HG02870 (cell line): ENCODE results near the gene HCAR2.
"Not testable (repeated sequence)": the region's sequence is repeated elsewhere in the genome, so short reads cannot be mapped to it uniquely, and the experiment has no call there.

ENCODE experiments used
- ATAC-seq: cut with Tn5 transposase; IDR thresholded peaks from one replicate; pipeline ENCODE4 v1.9.1; 2021; ENCODE audit warnings: mild to moderate bottlenecking, moderate library complexity; ENCODE audit not compliant: unreplicated experiment

Gene HCAR2

DNA sequence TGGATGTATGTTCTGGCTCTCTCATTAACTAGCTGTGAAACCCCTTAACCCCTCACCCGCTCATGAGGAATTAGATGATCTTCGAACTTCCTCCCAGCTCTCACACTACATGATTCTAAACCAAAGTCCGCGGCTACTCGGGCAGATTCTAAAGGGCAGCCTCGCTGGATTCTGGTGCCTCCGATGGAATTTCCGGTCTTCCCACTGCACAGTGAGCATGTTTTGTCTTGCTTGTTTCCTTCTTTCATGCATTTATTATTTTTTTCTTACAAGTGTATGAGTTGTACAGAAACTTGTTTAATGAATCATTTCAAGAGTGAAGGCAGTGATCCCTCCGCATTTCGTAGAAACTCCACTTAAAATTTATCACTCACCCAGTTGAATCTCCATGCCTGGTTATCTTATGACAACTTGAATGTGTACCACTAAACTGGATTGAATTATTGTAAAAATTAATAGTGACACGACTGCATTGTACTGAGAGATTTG, 17.9 kb upstream of the HCAR2 start:
- no peak for ATAC-seq

DNA sequence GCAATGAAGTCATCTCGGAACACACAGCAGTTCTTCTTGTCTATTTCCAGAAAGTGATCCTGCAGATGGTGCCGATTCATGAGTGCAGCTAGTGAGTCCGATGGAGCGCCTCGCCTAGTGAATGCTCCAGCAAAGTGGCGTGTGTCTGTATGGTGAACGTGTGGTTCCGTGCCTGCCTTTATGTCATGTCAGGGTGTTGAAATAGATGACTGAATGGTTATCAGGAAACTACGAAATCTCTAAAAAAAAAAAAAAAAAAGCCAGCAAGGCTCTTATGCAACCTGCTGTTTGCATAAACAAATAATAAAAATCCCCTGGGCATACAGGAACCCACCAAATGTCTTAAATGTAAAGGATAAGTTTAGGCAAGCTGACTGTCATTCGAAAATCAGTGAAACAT, 13.5 kb upstream of the HCAR2 start, which contains the start of gene HCAR3:
Gene HCAR3, minus strand, starts transcription at position 154 of the 400 bp plus-strand sequence. Its CDS starts 74 bp downstream, at position 80.
- not testable (repeated sequence) for ATAC-seq

DNA sequence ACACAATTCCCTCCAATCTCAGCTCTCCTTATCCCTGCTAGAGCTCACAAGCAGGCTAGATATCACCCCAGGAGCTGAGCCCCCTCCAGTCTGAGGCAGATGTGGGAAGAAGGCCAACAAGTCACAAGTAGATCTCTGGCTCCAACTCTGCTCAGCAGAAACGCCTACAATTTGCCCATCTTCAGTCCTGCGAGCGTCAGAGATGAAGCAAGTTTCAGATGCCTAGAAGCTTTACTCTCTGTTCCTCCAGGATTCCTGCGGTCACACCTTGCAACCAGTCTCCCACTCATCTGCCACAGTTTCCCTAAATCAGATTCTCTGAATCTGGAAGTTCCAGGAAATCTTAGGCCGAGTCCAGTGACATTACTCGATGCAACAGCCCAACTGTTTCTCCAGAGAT, 12.1 kb upstream of the HCAR2 start:
- ATAC-seq: not testable (repeated sequence)

DNA sequence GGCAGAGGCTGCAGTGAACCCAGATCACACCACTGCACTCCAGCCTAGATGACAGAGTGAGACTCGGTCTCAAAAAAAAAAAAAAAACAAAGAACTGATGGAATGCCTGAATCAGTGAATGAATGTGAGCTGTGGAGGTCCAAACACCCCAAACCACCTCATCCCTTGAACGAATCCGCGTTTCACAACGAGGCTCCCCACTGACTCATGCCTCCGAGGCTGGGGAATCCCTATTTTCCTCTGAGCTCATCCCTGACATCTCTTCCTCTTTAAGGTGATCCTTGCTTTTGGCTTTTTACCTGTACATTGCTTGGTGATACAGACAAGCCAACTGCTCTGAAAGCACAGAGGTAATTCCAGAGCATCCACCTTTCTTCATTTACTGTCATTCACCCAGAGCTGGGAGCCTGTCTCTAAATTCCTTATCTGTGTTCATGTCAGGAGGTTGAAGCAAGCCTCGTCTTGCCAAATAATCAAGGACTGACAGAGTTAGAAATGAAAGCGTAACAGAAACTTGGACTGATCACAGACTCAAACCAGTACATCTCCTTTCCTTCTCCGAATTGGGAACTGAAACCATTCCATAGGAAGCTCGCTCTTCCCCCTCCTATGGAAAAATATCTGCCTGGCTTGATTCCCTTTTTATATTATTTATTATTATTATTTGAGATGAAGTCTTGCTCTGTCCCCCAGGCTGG, 10.5 kb upstream of the HCAR2 start:
- ATAC-seq: not testable (repeated sequence)

DNA sequence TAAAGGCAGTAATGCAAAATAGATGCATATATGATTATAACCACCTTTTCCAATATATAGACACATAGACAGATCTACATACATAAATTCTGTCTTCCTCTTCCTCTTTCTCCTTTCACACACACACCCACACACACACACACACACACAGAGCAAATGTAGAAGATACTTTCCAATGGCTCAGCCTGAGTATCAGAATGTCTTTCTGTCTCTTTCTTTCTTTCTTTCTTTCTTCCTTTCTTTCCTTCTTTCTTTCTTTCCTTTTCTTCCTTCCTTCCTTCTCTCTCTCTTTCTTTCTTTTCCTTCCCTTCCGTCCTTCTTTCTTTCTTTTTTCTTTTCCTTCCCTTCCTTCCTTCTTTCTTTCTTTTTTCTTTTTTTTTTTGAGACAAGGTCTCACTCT, 8.1 kb upstream of the HCAR2 start:
- ATAC-seq: not testable (repeated sequence)

DNA sequence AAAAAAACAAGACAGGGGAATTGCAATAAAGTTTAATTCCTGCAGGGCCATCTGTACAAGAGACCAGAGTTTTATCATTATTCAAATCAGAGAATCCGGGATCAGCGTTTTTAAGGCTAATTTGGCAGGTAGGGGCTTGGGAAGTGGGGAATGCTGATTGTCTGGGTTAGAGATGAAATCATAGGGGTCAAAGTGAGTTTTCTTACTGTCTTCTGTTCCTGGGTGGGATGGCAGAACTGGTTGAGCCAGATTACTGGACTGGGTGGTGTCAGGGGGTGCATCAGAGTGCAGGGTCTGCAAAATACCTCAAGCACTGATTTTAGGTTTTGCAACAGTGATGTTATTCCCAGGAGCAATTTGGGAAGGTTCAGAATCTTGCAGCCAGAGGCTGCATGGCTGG, 7.2 kb upstream of the HCAR2 start:
- not testable (repeated sequence) for ATAC-seq

DNA sequence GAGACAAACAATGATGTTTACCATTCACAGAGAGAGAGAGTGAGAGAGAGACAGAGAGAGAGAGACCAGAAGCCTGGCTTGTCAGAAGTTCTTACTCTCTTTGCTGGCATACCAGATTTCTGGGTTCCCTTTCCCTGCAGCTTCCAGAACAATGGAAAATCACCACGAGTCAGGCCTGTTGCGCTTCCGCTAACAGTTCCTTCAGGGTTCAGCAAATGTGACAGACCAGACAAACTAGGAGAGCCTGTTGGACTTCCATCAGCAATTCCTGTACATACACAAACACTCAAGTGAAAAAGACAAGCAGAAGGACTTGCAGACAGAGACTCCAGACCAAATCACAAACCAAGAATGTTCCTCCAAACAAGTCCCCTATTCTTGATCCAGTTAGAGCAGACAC, 6.1 kb upstream of the HCAR2 start:
- not testable (repeated sequence) for ATAC-seq

DNA sequence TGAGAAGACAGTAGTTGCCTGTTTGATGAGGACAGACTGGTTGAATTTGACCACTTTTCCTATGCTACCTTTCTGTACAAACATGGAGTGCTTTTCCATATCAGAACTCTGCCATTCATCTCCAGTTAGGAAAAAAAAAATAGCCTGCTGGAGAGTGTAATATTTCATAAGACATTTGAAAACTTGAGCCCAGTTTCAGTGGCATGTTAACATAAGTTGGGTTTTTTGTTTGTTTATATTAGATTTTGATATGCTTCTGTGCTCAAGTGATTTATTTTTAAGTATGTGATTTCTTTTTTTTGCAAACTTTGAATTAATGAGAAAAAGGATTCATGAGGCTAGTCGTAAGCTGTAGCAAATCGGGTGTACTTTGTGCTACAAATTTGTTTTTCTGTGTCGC, 684 bp upstream of the HCAR2 start:
- not testable (repeated sequence) for ATAC-seq

DNA sequence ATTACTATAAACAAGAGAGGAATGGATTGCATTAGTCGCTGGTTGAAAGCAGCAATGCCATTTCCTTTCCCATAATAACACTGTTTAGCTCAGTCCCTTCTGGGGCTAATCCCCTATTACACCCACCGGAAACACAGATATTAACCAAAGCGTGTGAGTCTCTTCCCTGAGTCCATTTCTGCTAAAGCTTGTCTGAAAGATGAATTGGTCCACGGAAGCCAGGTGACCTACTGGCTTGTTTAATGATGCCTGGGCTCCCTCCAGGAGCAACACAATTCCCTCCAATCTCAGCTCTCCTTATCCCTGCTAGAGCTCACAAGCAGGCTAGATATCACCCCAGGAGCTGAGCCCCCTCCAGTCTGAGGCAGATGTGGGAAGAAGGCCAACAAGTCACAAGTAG, 1.7 kb downstream of the HCAR2 start:
- not testable (repeated sequence) for ATAC-seq

DNA sequence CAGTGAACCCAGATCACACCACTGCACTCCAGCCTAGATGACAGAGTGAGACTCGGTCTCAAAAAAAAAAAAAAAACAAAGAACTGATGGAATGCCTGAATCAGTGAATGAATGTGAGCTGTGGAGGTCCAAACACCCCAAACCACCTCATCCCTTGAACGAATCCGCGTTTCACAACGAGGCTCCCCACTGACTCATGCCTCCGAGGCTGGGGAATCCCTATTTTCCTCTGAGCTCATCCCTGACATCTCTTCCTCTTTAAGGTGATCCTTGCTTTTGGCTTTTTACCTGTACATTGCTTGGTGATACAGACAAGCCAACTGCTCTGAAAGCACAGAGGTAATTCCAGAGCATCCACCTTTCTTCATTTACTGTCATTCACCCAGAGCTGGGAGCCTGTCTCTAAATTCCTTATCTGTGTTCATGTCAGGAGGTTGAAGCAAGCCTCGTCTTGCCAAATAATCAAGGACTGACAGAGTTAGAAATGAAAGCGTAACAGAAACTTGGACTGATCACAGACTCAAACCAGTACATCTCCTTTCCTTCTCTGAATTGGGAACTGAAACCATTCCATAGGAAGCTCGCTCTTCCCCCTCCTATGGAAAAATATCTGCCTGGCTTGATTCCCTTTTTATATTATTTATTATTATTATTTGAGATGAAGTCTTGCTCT, 3.0 kb downstream of the HCAR2 start:
- ATAC-seq: not testable (repeated sequence)

DNA sequence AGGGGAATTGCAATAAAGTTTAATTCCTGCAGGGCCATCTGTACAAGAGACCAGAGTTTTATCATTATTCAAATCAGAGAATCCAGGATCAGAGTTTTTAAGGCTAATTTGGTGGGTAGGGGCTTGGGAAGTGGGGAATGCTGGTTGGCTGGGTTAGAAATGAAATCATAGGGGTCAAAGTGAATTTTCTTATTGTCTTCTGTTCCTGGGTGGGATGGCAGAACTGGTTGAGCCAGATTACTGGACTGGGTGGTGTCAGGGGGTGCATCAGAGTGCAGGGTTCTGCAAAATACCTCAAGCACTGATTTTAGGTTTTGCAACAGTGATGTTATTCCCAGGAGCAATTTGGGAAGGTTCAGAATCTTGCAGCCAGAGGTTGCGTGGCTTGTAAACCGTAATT, 6.2 kb downstream of the HCAR2 start:
- ATAC-seq: not testable (repeated sequence)

DNA sequence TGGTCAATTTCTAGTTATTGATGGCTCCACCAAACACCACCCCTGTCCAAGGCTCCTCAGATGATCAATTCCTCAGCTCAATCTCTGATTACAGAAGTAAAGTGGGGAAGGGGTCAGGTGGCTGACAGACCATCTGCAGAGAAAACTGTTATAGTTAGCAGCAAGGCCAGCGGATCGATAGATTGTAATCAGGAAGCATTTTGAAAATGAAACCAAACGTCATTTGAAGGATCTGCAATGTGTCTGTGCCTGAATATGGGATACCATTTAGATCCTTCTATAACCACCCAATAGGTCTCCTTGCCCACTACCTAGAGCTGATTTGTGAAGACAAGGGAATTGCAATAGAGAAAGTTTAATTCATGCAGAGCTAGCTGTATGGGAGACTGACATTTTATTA, 11.6 kb downstream of the HCAR2 start:
- no peak for ATAC-seq

DNA sequence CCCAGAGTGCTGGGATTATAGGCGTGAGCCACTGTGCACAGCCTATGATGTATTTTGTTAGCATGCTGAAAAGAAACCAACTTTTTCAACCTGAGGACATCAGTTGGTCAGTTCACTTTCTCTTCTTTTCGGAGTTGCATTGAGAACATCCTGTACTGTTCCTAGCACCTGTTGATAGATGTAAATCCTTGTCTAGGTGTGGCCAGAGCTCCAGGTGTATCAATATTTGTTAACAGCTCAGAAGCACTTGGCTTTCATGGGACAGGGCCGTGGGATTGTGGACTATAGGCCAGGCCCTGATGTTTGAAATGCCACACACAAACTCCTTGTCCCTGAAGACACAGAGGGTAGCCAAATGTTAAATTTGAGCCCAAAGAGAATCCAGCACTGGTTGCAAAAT, 14.9 kb downstream of the HCAR2 start:
- no peak for ATAC-seq

DNA sequence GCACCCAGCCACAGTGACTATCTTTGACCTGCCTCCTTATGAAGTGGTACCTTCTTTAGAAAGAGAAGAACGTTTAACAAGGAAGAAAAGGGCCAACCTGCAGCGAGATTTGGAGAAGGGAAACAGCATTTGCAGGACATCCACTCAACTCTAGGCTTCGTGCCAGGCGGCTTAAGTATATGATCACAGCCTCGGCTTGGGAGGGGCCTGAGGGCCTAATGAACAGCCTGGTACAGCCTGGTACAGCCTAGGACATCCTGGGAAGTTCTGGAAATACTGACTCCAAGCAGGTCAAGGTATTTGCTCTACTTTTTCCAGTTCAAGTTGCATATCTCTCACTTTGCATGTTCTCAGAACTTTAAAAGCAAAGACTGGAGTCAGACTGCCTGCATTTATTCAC, 16.1 kb downstream of the HCAR2 start:
- no peak for ATAC-seq

DNA sequence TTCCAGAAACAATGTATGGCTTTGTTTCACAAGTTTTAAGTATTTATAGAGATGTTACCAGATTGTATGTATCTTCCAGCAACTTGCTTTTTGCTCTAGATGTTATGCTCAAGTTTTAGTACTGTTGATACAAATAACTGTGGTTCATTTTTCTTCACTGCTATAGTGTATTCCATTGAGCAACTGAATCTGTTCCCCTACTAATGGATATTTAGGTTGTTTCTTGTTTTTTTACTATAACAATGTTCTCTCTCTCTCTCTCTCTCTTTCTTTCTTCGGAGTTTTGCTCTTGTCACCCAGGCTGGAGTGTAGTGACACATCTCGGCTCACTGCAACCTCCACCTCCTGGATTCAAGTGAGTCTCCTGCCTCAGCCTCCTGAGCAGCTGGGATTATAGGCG, 16.6 kb downstream of the HCAR2 start:
- no peak for ATAC-seq

DNA sequence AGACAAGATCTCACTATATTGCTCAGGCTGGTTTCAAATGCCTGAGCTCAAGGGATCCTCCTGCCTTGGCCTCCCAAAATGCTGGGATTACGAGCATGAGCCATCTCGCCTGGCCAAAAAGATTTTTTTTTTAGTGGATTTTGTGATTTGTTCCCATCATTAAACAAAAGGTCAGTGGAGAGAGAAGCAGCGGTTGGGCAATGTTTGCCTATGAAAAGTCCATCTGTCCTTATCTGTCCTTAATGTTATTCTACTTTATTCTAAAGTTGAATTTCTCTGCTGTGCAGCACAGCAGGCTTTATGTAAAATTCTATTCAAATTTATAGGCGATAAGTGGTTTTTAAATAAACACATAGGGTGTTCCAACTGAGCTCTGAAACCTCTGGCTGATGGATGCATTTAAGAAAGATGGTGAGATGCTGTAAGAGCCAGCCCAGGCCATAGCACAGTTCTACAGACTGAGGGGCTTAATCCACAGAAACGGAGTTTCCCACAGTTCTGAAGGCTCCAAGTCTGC, 18.8 kb downstream of the HCAR2 start:
- ATAC-seq: no peak

DNA sequence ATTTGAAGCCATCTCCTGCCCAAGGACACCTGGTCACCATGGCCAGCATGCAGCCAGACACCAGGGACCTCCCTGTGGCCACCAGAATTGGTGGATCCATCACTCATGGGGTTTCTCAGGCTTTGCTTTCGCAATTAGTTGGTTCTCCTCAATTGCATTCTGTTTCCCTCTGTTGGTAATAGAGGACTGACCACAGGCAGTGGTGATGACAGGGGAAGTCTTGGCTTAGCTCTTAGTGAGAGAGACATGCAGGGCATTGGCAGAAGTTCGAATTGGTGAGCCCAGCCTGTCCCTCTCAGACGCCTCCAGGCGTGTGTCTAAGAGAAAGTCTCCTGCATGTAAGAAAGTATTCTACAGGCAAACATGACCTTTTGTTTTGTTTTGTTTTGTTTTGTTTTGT, 21.3 kb downstream of the HCAR2 start:
- ATAC-seq: no peak

DNA sequence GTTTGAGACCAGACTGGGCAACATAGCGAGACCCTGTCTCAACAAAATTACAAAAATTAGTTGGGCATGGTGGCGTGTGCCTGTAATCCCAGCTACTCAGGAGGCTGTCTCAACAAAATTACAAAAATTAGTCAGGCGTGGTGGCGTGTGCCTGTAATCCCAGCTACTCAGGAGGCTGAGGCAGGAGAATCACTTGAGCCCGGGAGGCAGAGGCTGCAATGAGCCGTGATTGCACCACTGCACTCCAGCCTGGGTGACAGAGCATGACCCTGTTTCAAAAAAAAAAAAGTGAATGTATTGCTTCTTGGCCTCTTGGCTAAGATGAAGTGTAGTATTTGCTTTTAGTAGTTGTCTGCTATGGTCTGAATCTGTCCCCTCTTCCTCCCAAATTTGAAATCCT, 22.2 kb downstream of the HCAR2 start:
- not testable (repeated sequence) for ATAC-seq

DNA sequence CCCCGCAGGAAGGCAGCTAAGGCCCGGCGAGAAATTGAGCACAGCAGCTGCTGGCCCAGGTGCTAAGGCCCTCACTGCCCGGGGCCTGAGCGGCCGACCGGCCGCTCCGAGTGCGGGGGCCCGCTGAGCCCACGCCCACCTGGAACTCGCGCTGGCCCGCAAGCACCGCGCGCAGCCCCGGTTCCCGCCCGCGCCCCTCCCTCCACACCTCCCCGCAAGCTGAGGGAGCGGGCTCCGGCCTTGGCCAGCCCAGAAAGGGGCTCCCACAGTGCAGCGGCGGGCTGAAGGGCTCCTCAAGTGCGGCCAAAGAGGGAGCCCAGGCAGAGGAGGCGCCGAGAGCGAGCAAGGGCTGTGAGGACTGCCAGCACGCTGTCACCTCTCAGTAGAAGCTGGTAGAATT, 26.4 kb downstream of the HCAR2 start:
- not testable (repeated sequence) for ATAC-seq

DNA sequence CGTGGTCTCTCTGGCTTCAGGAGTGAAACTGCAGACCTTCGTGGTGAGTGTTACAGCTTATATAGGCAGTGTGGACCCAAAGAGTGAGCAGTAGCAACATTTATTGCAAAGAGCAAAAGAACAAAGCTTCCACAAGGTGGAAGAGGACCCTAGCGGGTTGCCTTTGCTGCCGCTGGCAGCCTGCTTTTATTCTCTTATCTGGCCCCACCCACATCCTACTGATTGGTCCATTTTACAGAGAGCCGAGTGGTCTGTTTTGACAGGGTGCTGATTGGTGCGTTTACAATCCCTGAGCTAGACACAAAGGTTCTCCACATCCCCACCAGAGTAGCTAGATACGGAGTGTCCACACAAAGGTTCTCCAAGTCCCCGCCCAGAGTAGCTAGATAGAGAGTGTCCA, 27.1 kb downstream of the HCAR2 start:
- not testable (repeated sequence) for ATAC-seq

DNA sequence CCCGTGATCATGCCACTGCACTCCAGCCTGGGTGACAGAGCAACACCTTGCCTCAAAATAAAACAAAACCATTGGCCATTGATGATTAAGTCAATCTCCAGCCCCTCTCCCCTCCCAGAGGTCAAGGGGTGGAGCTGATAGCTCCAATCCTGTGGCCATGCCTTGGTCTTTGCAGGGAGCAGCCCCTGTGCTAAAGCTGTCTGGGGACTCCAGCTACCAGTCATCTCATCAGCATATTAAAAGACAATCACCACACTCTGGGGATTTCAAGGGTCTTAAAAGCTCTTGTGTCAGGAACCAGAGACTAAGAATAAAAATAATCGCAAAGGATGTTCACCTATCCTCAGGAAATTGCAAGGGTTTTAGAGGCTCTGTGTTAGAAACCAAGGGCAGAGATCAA, 30.6 kb downstream of the HCAR2 start:
- ATAC-seq: no peak
